ENCODE measurements around the gene UNC5CL.

GRCh38 chr6:41071923-41072835 is 33.2 kb upstream of the UNC5CL start, which contains the start of gene OARD1:
- no peak for TF ChIP-seq EZH2phosphoT487 (IDR thresholded peaks at IDR 0.05; ENCODE audit: borderline replicate concordance, low read length)
- TF ChIP-seq, protein P1, sequence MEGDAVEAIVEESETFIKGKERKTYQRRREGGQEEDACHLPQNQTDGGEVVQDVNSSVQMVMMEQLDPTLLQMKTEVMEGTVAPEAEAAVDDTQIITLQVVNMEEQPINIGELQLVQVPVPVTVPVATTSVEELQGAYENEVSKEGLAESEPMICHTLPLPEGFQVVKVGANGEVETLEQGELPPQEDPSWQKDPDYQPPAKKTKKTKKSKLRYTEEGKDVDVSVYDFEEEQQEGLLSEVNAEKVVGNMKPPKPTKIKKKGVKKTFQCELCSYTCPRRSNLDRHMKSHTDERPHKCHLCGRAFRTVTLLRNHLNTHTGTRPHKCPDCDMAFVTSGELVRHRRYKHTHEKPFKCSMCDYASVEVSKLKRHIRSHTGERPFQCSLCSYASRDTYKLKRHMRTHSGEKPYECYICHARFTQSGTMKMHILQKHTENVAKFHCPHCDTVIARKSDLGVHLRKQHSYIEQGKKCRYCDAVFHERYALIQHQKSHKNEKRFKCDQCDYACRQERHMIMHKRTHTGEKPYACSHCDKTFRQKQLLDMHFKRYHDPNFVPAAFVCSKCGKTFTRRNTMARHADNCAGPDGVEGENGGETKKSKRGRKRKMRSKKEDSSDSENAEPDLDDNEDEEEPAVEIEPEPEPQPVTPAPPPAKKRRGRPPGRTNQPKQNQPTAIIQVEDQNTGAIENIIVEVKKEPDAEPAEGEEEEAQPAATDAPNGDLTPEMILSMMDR (conservative IDR thresholded peaks at IDR 0.05; ENCODE audit: low read depth, low read length), result no peak
